ENCODE data around the gene NR3C2. TPM values are rescaled to one million over a fixed set of nuclear protein-coding genes. Genes with fewer than 3 reads are reported as not detected.

The NR3C2 gene
- total and polyA plus RNA-seq, 12 donors, result 2.2 to 28.6 (median 23.3) TPM

DNA sequence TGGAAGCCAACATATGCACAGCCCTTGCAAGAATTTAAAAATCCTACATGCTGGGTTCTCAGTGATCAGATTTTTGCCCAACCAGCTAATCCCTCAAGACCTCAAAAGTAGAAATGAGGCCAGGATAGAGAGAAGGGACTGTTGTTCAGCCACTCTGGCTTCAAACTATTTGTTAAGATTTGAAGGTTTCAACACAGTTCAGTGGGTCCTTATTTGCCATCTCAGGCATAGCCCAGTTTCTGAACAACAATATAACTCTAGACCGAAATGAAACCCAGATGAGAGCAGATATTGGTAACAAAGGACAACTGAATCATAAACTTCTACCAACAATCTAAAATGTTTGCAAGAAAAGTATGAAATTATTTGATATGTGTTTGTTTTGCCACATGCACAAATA, 237.3 kb downstream of the NR3C2 start:
- Histone ChIP-seq H3K36me3 (no peaks in the 10 kb centered on the region), H3K27me3 (no peaks in the 10 kb centered on the region), H3K4me3 (no peak overlapping the region), H3K27ac (peak overlapping the region in 3 of 10 donors; percentile 80 to 86 (median 85)), H3K4me1 (peaks cover 7 to 50% (median 30%) of the 10 kb centered on the region in 9 donors), H3K9me3 (no peaks in the 10 kb centered on the region)
- WGBS, 2 donors, result 92 to 94% methylated on average over 1 of the region's 1 CpG
- intact Hi-C loops (cut with DNase I), result loop anchor here in 1 of 10 donors (10.0 kb wide), 1 partner anchor 150 kb away; no protein-coding TSS in a partner anchor
- TF ChIP-seq, protein P1, sequence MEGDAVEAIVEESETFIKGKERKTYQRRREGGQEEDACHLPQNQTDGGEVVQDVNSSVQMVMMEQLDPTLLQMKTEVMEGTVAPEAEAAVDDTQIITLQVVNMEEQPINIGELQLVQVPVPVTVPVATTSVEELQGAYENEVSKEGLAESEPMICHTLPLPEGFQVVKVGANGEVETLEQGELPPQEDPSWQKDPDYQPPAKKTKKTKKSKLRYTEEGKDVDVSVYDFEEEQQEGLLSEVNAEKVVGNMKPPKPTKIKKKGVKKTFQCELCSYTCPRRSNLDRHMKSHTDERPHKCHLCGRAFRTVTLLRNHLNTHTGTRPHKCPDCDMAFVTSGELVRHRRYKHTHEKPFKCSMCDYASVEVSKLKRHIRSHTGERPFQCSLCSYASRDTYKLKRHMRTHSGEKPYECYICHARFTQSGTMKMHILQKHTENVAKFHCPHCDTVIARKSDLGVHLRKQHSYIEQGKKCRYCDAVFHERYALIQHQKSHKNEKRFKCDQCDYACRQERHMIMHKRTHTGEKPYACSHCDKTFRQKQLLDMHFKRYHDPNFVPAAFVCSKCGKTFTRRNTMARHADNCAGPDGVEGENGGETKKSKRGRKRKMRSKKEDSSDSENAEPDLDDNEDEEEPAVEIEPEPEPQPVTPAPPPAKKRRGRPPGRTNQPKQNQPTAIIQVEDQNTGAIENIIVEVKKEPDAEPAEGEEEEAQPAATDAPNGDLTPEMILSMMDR (IDR thresholded peaks at IDR 0.05), result no peak
- DNase-seq (no peak), ATAC-seq (no peak)

DNA sequence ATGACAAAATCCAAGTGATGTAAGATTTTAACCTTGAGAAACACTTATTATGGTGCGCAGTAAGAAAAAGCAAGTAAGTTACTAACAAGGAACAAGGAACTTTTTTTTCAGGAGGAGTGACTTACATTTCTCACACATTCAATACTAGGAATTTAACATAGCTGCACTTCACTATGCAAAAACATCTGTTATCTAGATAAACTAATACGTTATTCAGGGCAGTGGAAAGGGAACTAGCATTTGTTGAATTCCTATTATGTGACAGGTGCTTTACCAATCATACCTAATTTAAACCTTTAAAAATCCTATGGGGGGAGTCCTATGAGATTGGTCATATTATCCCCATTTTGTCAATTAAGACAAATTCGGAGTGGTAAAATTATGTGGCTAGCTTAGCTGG, 238.0 kb downstream of the NR3C2 start:
- ATAC-seq, result no peak
- no peaks in the 10 kb centered on the region for H3K36me3 ChIP-seq
- intact Hi-C loops (cut with DNase I), result loop anchor here in 1 of 10 donors (10.0 kb wide), 1 partner anchor 149 kb away; no protein-coding TSS in a partner anchor
- TF ChIP-seq, protein P1 (IDR thresholded peaks at IDR 0.05), result no peak
- H3K4me3 ChIP-seq, result no peak overlapping the region
- H3K27me3 ChIP-seq, result no peaks in the 10 kb centered on the region
- WGBS, 2 donors, result 54 to 57% methylated on average over 3 of the region's 3 CpGs
- H3K9me3 ChIP-seq, result no peaks in the 10 kb centered on the region
- DNase-seq, result no peak
- peaks cover 7 to 50% (median 30%) of the 10 kb centered on the region in 9 donors for H3K4me1 ChIP-seq
- H3K27ac ChIP-seq, result peak overlapping the region in 6 of 10 donors; percentile 2 to 86 (median 77)

DNA sequence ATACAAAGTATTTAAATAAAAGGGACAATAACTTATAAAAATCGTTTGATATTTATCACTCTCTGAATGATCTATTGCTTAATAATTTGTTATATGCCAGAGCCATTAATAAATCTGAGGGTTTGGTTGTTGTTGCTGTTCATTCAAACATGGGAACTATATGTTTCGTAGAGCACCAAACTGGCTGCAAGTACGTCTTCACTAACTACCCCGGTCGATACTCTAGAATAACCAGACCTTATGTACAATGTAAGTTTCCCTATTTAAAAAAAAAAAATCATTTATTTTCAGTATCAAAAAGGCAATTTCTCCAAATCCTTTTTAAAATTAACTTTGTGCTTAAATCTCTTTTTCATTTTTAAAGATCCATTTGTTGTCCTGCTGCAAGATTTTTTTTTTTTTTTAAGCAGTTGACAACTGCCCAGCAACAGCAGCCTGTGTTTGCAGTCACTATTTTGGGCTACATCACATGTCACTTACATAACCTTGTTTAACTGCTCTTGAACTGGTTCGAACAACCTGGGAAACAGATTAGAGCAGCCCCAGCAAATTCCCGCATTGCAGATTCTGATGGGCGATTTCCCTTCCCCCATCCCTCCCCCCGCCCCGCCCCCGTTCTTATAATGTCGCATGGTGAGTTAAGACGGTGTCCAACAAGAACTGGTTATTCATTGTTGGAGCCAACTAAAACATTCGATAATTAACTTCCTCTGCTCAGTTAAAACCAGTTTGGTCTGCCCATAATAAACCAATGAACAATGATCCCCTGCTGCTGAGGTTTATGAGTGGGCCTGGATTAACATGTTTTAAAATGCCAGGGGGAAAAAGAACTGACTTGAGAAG, 238.9 kb downstream of the NR3C2 start:
- 20 to 24% methylated on average over 14 of the region's 14 CpGs for WGBS, 2 donors
- peak overlapping the region in 5 of 10 donors; percentile 4 to 27 (median 18) for H3K4me3 ChIP-seq
- no peaks in the 10 kb centered on the region for H3K27me3 ChIP-seq
- H3K36me3 ChIP-seq, result no peaks in the 10 kb centered on the region
- peaks cover 7 to 50% (median 30%) of the 10 kb centered on the region in 9 donors for H3K4me1 ChIP-seq
- ATAC-seq, result peak; percentile 80 to 96 (median 95)
- peak in 1 of 2 donors; percentile 56 for DNase-seq
- TF ChIP-seq, protein P1 (IDR thresholded peaks at IDR 0.05), result no peak
- intact Hi-C loops (cut with DNase I), result loop anchor here in 1 of 10 donors (10.0 kb wide), 1 partner anchor 148 kb away; no protein-coding TSS in a partner anchor
- H3K9me3 ChIP-seq, result no peaks in the 10 kb centered on the region
- H3K27ac ChIP-seq, result peak overlapping the region in 9 of 10 donors; percentile 4 to 86 (median 73)

DNA sequence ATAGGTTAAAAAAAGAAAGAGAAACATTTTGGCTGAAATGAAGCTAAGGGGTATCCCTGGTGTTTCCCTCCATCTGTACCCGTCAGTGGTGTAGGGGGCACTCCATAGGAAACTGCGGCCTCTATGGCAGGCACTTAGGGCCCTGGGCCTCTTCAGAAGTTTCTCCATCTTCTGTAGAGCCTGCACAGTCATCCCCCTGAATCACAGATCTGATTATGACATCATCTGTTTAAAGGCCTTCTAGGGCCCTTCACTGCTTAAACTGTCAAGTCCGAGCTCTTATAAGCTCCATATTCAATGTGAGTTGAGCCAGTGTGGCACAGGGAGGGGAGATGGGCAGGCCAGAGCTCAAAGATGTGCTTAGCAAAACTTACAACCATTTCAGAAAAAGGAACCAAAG, 241.3 kb downstream of the NR3C2 start:
- WGBS, 2 donors, result 95 to 96% methylated on average over 3 of the region's 3 CpGs
- Histone ChIP-seq H3K27ac (peak overlapping the region in 1 of 10 donors; percentile 5), H3K9me3 (no peaks in the 10 kb centered on the region), H3K27me3 (no peaks in the 10 kb centered on the region), H3K4me3 (no peak overlapping the region), H3K4me1 (peaks cover 7 to 47% (median 30%) of the 10 kb centered on the region in 9 donors), H3K36me3 (no peaks in the 10 kb centered on the region)
- ATAC-seq, result peak in 1 of 8 donors; percentile 52
- intact Hi-C loops (cut with DNase I), result loop anchor here in 1 of 10 donors (10.0 kb wide), 1 partner anchor 146 kb away; no protein-coding TSS in a partner anchor
- TF ChIP-seq, protein P1 (IDR thresholded peaks at IDR 0.05), result no peak
- no peak for DNase-seq

Data from heart right ventricle (tissue), 16 donors.